Measurements from ENCODE around the gene LAD1. TPM values are rescaled to one million over a fixed set of nuclear protein-coding genes. Genes with fewer than 3 reads are reported as not detected.

The LAD1 gene
- total RNA-seq, 8 experiments from 2014 or later, result 0.09 to 0.66 (median 0.16) TPM; not detected in 2

GRCh38 chr1:201357636-201358348 is 41.3 kb downstream of the LAD1 start:
- Histone ChIP-seq H3K4me1 (replicated peaks in 1 of 2) (peaks cover 0 to 12% of the 10 kb centered on the region in 2 donors), H3K4me3 (no peak overlapping the region), H3K27ac (no peak overlapping the region)
- in situ Hi-C loops (cut with MboI; ENCODE audit: low pct_unique_long_range_greater_than_20kb in 2 of 9, low sequenced_read_pairs in 9 of 9, unreplicated experiment in 9 of 9), result loop anchor here in 5 of 9 experiments (10.0 to 25.0 kb wide), 2 partner anchors 93 to 95 kb away; no protein-coding TSS in a partner anchor
- 20 to 80% (median 63%) methylated on average over 1 to 7 of the region's 10 CpGs; no CpG with 5 or more reads in 4 of the 10 experiments for WGBS, 10 experiments
- no peak for ATAC-seq (replicated peaks in 6 of 8)

GRCh38 chr1:201357211-201357610 is 41.9 kb downstream of the LAD1 start:
- 90 to 100% (median 100%) methylated on average over 1 to 5 of the region's 8 CpGs; no CpG with 5 or more reads in 7 of the 10 experiments for WGBS, 10 experiments
- in situ Hi-C loops (cut with MboI; ENCODE audit: low pct_unique_long_range_greater_than_20kb in 2 of 9, low sequenced_read_pairs in 9 of 9, unreplicated experiment in 9 of 9), result loop anchor here in 5 of 9 experiments (10.0 to 25.0 kb wide), 2 partner anchors 92 to 95 kb away; no protein-coding TSS in a partner anchor
- Histone ChIP-seq H3K4me1 (replicated peaks in 1 of 2) (peaks cover 0 to 12% of the 10 kb centered on the region in 2 donors), H3K4me3 (no peak overlapping the region), H3K27ac (no peak overlapping the region)
- ATAC-seq (replicated peaks in 6 of 8), result no peak

- Histone ChIP-seq H3K4me1 (replicated peaks in 1 of 2) (peaks cover 0 to 12% of the 10 kb centered on the region in 2 donors), H3K27ac (no peak overlapping the region), H3K4me3 (no peak overlapping the region)
- ATAC-seq (replicated peaks in 6 of 8), result no peak
- 63 to 88% (median 82%) methylated on average over 2 to 11 of the region's 11 CpGs; no CpG with 5 or more reads in 6 of the 10 experiments for WGBS, 10 experiments
- in situ Hi-C loops (cut with MboI; ENCODE audit: low pct_unique_long_range_greater_than_20kb in 2 of 9, low sequenced_read_pairs in 9 of 9, unreplicated experiment in 9 of 9), result loop anchor here in 5 of 9 experiments (10.0 to 25.0 kb wide), 2 partner anchors 92 to 94 kb away; no protein-coding TSS in a partner anchor
These were observed 42.4 kb downstream of the LAD1 start for GRCh38 chr1:201356701-201357100.

GRCh38 chr1:201356236-201356635 is 42.9 kb downstream of the LAD1 start:
- ATAC-seq (replicated peaks in 6 of 8), result no peak
- H3K27ac ChIP-seq, result no peak overlapping the region
- H3K4me3 ChIP-seq, result no peak overlapping the region
- H3K4me1 ChIP-seq (replicated peaks in 1 of 2), result peaks cover 0 to 12% of the 10 kb centered on the region in 2 donors
- in situ Hi-C loops (cut with MboI; ENCODE audit: low pct_unique_long_range_greater_than_20kb in 2 of 9, low sequenced_read_pairs in 9 of 9, unreplicated experiment in 9 of 9), result loop anchor here in 5 of 9 experiments (10.0 to 25.0 kb wide), 2 partner anchors 91 to 94 kb away; no protein-coding TSS in a partner anchor
- WGBS, 10 experiments, result 40 to 100% (median 80%) methylated on average over 1 to 4 of the region's 5 CpGs; no CpG with 5 or more reads in 3 of the 10 experiments

GRCh38 chr1:201355471-201355870 is 43.7 kb downstream of the LAD1 start:
- 30 to 87% (median 71%) methylated on average over 2 to 6 of the region's 7 CpGs; no CpG with 5 or more reads in 3 of the 10 experiments for WGBS, 10 experiments
- in situ Hi-C loops (cut with MboI; ENCODE audit: low pct_unique_long_range_greater_than_20kb in 2 of 9, low sequenced_read_pairs in 9 of 9, unreplicated experiment in 9 of 9), result loop anchor here in 5 of 9 experiments (10.0 to 25.0 kb wide), 2 partner anchors 91 to 93 kb away; no protein-coding TSS in a partner anchor
- no peak for ATAC-seq (replicated peaks in 6 of 8)
- peaks cover 0 to 12% of the 10 kb centered on the region in 2 donors for H3K4me1 ChIP-seq (replicated peaks in 1 of 2)
- H3K27ac ChIP-seq, result no peak overlapping the region
- no peak overlapping the region for H3K4me3 ChIP-seq

- peak in 2 of 8 experiments; percentile 24 to 72 for ATAC-seq (replicated peaks in 6 of 8)
These were observed 44.2 kb downstream of the LAD1 start for GRCh38 chr1:201354901-201355295.

GRCh38 chr1:201354151-201354900 is 44.8 kb downstream of the LAD1 start:
- in situ Hi-C loops (cut with MboI; ENCODE audit: low pct_unique_long_range_greater_than_20kb in 2 of 9, low sequenced_read_pairs in 9 of 9, unreplicated experiment in 9 of 9), result loop anchor here in 5 of 9 experiments (10.0 to 25.0 kb wide), 2 partner anchors 90 to 92 kb away; no protein-coding TSS in a partner anchor
- ATAC-seq (replicated peaks in 6 of 8), result no peak
- Histone ChIP-seq H3K4me1 (replicated peaks in 1 of 2) (peaks cover 0 to 8% of the 10 kb centered on the region in 2 donors), H3K4me3 (no peak overlapping the region), H3K27ac (no peak overlapping the region)
- 52 to 91% (median 74%) methylated on average over 2 to 8 of the region's 9 CpGs; no CpG with 5 or more reads in 4 of the 10 experiments for WGBS, 10 experiments

More at GRCh38 chr1:201354901-201355295, 44.2 kb downstream of the LAD1 start:
- in situ Hi-C loops (cut with MboI; ENCODE audit: low pct_unique_long_range_greater_than_20kb in 2 of 9, low sequenced_read_pairs in 9 of 9, unreplicated experiment in 9 of 9), result loop anchor here in 5 of 9 experiments (10.0 to 25.0 kb wide), 2 partner anchors 90 to 93 kb away; no protein-coding TSS in a partner anchor
- peaks cover 0 to 12% of the 10 kb centered on the region in 2 donors for H3K4me1 ChIP-seq (replicated peaks in 1 of 2)
- 43 to 100% (median 51%) methylated on average over 1 to 4 of the region's 4 CpGs; no CpG with 5 or more reads in 6 of the 10 experiments for WGBS, 10 experiments
- no peak overlapping the region for H3K27ac ChIP-seq
- no peak overlapping the region for H3K4me3 ChIP-seq

- Histone ChIP-seq H3K27ac (no peak overlapping the region), H3K4me1 (replicated peaks in 1 of 2) (peaks cover 0 to 7% of the 10 kb centered on the region in 2 donors), H3K4me3 (no peak overlapping the region)
- WGBS, 10 experiments, result 40 to 92% (median 81%) methylated on average over 1 to 11 of the region's 13 CpGs; no CpG with 5 or more reads in 4 of the 10 experiments
- ATAC-seq (replicated peaks in 6 of 8), result peak in 2 of 8 experiments; percentile 50 to 79
- in situ Hi-C loops (cut with MboI; ENCODE audit: low pct_unique_long_range_greater_than_20kb in 2 of 9, low sequenced_read_pairs in 9 of 9, unreplicated experiment in 9 of 9), result loop anchor here in 5 of 9 experiments (10.0 to 25.0 kb wide), 2 partner anchors 89 to 91 kb away; no protein-coding TSS in a partner anchor
These were observed 45.8 kb downstream of the LAD1 start for GRCh38 chr1:201353186-201353940.

GRCh38 chr1:201351617-201352016 is 47.5 kb downstream of the LAD1 start:
- Histone ChIP-seq H3K27ac (no peak overlapping the region), H3K4me1 (replicated peaks in 1 of 2) (peaks cover 0 to 7% of the 10 kb centered on the region in 2 donors), H3K4me3 (no peak overlapping the region)
- in situ Hi-C loops (cut with MboI; ENCODE audit: low pct_unique_long_range_greater_than_20kb in 2 of 9, low sequenced_read_pairs in 9 of 9, unreplicated experiment in 9 of 9), result loop anchor here in 5 of 9 experiments (10.0 to 25.0 kb wide), 2 partner anchors 87 to 89 kb away; no protein-coding TSS in a partner anchor
- no peak for ATAC-seq (replicated peaks in 6 of 8)

GRCh38 chr1:201350884-201351283 is 48.2 kb downstream of the LAD1 start:
- in situ Hi-C loops (cut with MboI; ENCODE audit: low pct_unique_long_range_greater_than_20kb in 2 of 9, low sequenced_read_pairs in 9 of 9, unreplicated experiment in 9 of 9), result loop anchor here in 5 of 9 experiments (10.0 to 25.0 kb wide), 2 partner anchors 86 to 89 kb away; no protein-coding TSS in a partner anchor
- Histone ChIP-seq H3K4me3 (no peak overlapping the region), H3K27ac (no peak overlapping the region), H3K4me1 (replicated peaks in 1 of 2) (peaks cover 0 to 7% of the 10 kb centered on the region in 2 donors)
- no peak for ATAC-seq (replicated peaks in 6 of 8)
- WGBS, 10 experiments, result 83 to 100% (median 93%) methylated on average over 1 to 7 of the region's 7 CpGs; no CpG with 5 or more reads in 4 of the 10 experiments

- no peak overlapping the region for H3K27ac ChIP-seq
- no peak overlapping the region for H3K4me3 ChIP-seq
- no peak for ATAC-seq (replicated peaks in 6 of 8)
- H3K4me1 ChIP-seq (replicated peaks in 1 of 2), result peaks cover 0 to 7% of the 10 kb centered on the region in 2 donors
- WGBS, 10 experiments, result 0 to 82% (median 67%) methylated on average over 1 to 2 of the region's 2 CpGs; no CpG with 5 or more reads in 5 of the 10 experiments
- in situ Hi-C loops (cut with MboI; ENCODE audit: low pct_unique_long_range_greater_than_20kb in 2 of 9, low sequenced_read_pairs in 9 of 9, unreplicated experiment in 9 of 9), result loop anchor here in 5 of 9 experiments (10.0 to 25.0 kb wide), 2 partner anchors 86 to 88 kb away; no protein-coding TSS in a partner anchor
These were observed 48.8 kb downstream of the LAD1 start for GRCh38 chr1:201350361-201350725.

GRCh38 chr1:201349092-201349491 is 50.0 kb downstream of the LAD1 start:
- peaks cover 0 to 7% of the 10 kb centered on the region in 2 donors for H3K4me1 ChIP-seq (replicated peaks in 1 of 2)
- in situ Hi-C loops (cut with MboI; ENCODE audit: low pct_unique_long_range_greater_than_20kb in 2 of 9, low sequenced_read_pairs in 9 of 9, unreplicated experiment in 9 of 9), result no loop called here
- ATAC-seq (replicated peaks in 6 of 8), result peak in 3 of 8 experiments; percentile 43 to 82 (median 57)
- no peak overlapping the region for H3K4me3 ChIP-seq
- no peak overlapping the region for H3K27ac ChIP-seq
- 23 to 60% (median 44%) methylated on average over 1 to 4 of the region's 4 CpGs; no CpG with 5 or more reads in 2 of the 10 experiments for WGBS, 10 experiments
